Upper lobe of left lung (tissue), 6 donors: Measurements from ENCODE around the gene ANO10. TPM values are rescaled to one million over a fixed set of nuclear protein-coding genes. Genes with fewer than 3 reads are reported as not detected.
"Not testable (repeated sequence)": the region's sequence is repeated elsewhere in the genome, so short reads cannot be mapped to it uniquely, and the experiment has no call there.

Experiments used
- ATAC-seq, 2 donors: fragments of 200-7000 bp; cut with Tn5 transposase; one replicate each; pipeline ENCODE4 v1.9.1; 2022; ENCODE audit warnings: mild to moderate bottlenecking in 2 of 2, moderate library complexity in 2 of 2; ENCODE audit not compliant: low FRiP score in 2 of 2
- DNase-seq, 2 donors: peaks; one replicate each; pipeline ENCODE4 v3.0.0-alpha.2; 2019 to 2020
- H3K27ac ChIP-seq, 4 donors: fragments of 200-600 bp; sonication (generic); one replicate each; pipeline ENCODE4 v1.5.1; 2016 to 2019
- H3K27me3 ChIP-seq, 4 donors: fragments of 200-600 bp; sonication (generic); one replicate each; pipeline ENCODE4 v1.5.1; 2017 to 2019
- H3K36me3 ChIP-seq, 4 donors: fragments of 200-600 bp; sonication (generic); one replicate each; pipeline ENCODE4 v1.5.1; 2016 to 2019
- H3K4me1 ChIP-seq, 4 donors: fragments of 200-600 bp; sonication (generic); one replicate each; pipeline ENCODE4 v1.5.1; 2018 to 2019
- H3K4me3 ChIP-seq, 4 donors: fragments of 200-600 bp; sonication (generic); one replicate each; pipeline ENCODE4 v1.5.1; 2017 to 2019; ENCODE audit warnings: mild to moderate bottlenecking in 2 of 4, moderate library complexity in 1 of 4
- H3K9me3 ChIP-seq, 4 donors: fragments of 200-600 bp; sonication (generic); one replicate each; pipeline ENCODE4 v1.5.1; 2018 to 2019
- CTCF ChIP-seq, 6 experiments: fragments of 450-650 bp in 4 of 6; fragments of 200-600 bp in 2 of 6; sonication (generic) in 2 of 6; IDR thresholded peaks; one replicate each; pipeline ENCODE4 v1.5.1; 2016 to 2019; ENCODE audit warnings: antibody characterized with exemption in 6 of 6
- EP300 ChIP-seq, 4 donors: sonication (generic); formaldehyde crosslinking; IDR thresholded peaks; one replicate each; pipeline ENCODE4 v1.5.1; 2017; ENCODE audit warnings: antibody characterized with exemption in 4 of 4, control low read depth in 2 of 4
- POLR2A ChIP-seq, 4 donors: fragments of 450-650 bp; IDR thresholded peaks; one replicate each; pipeline ENCODE4 v1.5.1; 2016 to 2017; ENCODE audit warnings: antibody characterized with exemption in 4 of 4, mild to moderate bottlenecking in 2 of 4
- POLR2AphosphoS5 ChIP-seq, 2 donors: sonication (generic); formaldehyde crosslinking; IDR thresholded peaks; one replicate each; pipeline ENCODE4 v1.5.1; 2017; ENCODE audit warnings: antibody characterized with exemption in 2 of 2
- WGBS, 2 donors: methylation state at CpG; one replicate each; pipeline ENCODE4 v1.1.5; 2017 to 2018; 5-methylcytosine and 5-hydroxymethylcytosine counted together
- total RNA-seq, 6 donors: library from RNA; depleted of rRNA in 4 of 6; stranded (reverse); fragments of >200 nt in 4 of 6; gene quantifications; one replicate each; pipeline versions ENCODE4 v1.1.0 to v1.2.1, GENCODE V29; 2016 to 2021
- donor health status: DM: no; HTN: no; CAD: no; lungs with moderate emphysema.
- donor health status: DM: no; HTN: yes; CAD: no; lungs with severe emphysema.

The ANO10 gene
- total RNA-seq, 6 donors from 2014 or later: 12.9 to 27.2 (median 18.3) TPM

- no peak for TF ChIP-seq EP300 (IDR thresholded peaks at IDR 0.05)
- TF ChIP-seq CTCF (IDR thresholded peaks at IDR 0.05): no peak
- WGBS, 2 donors: 90 to 92% methylated on average over 2 of the region's 2 CpGs
- Histone ChIP-seq H3K9me3 (no peaks in the 10 kb centered on the region), H3K27me3 (no peaks in the 10 kb centered on the region), H3K4me3 (no peak overlapping the region), H3K36me3 (peaks cover 0 to 4% (median 0%) of the 10 kb centered on the region in 4 donors), H3K4me1 (no peaks in the 10 kb centered on the region), H3K27ac (no peak overlapping the region)
- ATAC-seq (no peak), DNase-seq (no peak)
These were observed 160.5 kb downstream of the ANO10 start for GRCh38 chr3:43461345-43461744.

GRCh38 chr3:43457038-43457437 lies 164.8 kb downstream of the ANO10 start:
- not testable (repeated sequence) for H3K4me1 ChIP-seq, H3K4me3 ChIP-seq, H3K36me3 ChIP-seq, ATAC-seq, H3K9me3 ChIP-seq, H3K27ac ChIP-seq, DNase-seq, H3K27me3 ChIP-seq
- 23 to 33% methylated on average over 1 of the region's 1 CpG for WGBS, 2 donors

DNA sequence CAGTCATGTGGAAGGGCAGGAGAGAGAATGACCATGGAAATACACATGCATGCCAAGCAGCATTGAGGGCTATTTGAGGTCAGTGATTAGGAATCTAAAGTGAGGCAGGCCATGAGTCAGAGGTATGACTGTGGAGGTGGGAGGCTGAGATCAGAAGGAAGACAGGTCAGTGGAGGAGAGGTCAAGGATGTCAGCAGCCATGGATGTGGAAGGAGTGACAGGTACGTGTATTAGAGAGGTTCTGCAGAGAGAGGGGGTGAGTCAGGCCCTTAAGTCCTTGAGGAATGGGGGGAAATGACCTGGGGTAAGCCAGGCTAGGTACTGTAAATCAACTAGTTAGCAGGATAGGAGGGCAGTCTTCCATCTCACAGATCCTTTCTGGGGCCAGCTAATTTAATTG lies 166.6 kb downstream of the ANO10 start:
- TF ChIP-seq EP300 (IDR thresholded peaks at IDR 0.05) (no peak), CTCF (IDR thresholded peaks at IDR 0.05) (no peak), POLR2AphosphoS5 (IDR thresholded peaks at IDR 0.05) (no peak), POLR2A (IDR thresholded peaks at IDR 0.05) (no peak)
- no peaks in the 10 kb centered on the region for H3K9me3 ChIP-seq
- no peaks in the 10 kb centered on the region for H3K27me3 ChIP-seq
- no peaks in the 10 kb centered on the region for H3K36me3 ChIP-seq
- ATAC-seq (peak; percentile 36 to 61), DNase-seq (no peak)
- 71 to 78% methylated on average over 1 of the region's 1 CpG for WGBS, 2 donors
- H3K27ac ChIP-seq: no peak overlapping the region
- H3K4me1 ChIP-seq: no peaks in the 10 kb centered on the region
- no peak overlapping the region for H3K4me3 ChIP-seq

DNA sequence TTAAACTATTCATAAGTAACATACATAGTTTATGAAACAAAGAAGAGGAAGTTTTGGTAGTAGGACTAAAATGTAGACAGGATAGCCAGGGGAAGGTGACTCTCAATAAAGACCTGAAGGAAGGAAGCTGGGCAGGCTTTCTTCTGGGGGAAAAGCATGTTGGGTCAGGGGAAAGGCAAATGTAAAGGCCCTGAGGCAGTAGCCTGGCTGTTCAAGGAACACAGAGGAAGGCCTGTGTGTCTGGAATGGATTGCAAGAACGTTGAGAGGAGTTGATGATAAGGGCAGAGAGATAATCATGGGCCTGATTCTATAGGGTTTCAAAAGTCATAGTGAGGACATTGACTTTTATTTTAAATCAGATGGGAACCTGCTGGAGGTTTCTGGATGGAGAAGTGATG lies 167.8 kb downstream of the ANO10 start:
- H3K36me3 ChIP-seq: no peaks in the 10 kb centered on the region
- WGBS, 2 donors: 81 to 89% methylated on average over 1 of the region's 1 CpG
- no peaks in the 10 kb centered on the region for H3K27me3 ChIP-seq
- ATAC-seq (no peak), DNase-seq (no peak)
- TF ChIP-seq POLR2AphosphoS5 (IDR thresholded peaks at IDR 0.05) (no peak), CTCF (IDR thresholded peaks at IDR 0.05) (no peak), POLR2A (IDR thresholded peaks at IDR 0.05) (no peak), EP300 (IDR thresholded peaks at IDR 0.05) (no peak)
- H3K9me3 ChIP-seq: no peaks in the 10 kb centered on the region
- no peak overlapping the region for H3K4me3 ChIP-seq
- H3K27ac ChIP-seq: no peak overlapping the region
- no peaks in the 10 kb centered on the region for H3K4me1 ChIP-seq

DNA sequence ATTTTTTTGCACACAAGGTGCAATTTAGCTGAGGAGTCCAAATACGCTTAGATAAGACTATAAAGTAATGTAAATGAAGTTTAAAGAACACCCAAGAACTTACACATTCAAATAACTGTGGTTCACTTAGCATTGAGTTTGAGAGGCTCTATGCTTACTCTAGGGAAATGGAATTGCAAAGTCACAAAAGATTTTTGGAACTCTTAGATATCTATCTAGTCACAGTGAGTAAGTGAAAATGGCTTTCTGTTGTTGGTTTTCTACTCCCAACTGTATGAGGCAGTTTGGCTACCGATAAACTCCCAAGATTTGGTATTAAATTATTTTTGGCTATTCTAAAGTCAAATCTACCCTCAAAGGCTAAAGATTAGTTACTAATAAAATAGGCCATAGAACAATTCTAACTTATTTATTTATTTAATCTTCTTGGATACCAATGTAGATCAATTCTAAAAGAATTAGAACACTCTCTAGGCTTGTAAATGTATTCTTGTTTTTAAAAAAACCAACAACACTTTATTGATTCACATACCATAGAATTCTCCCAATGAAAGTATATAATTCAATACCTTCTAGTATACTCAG lies 170.0 kb downstream of the ANO10 start:
- no peaks in the 10 kb centered on the region for H3K36me3 ChIP-seq
- no peak for ATAC-seq
- no peak for DNase-seq
- TF ChIP-seq CTCF (IDR thresholded peaks at IDR 0.05) (no peak), EP300 (IDR thresholded peaks at IDR 0.05) (no peak), POLR2A (IDR thresholded peaks at IDR 0.05) (no peak), POLR2AphosphoS5 (IDR thresholded peaks at IDR 0.05) (no peak)
- H3K9me3 ChIP-seq: no peaks in the 10 kb centered on the region
- no peak overlapping the region for H3K4me3 ChIP-seq
- H3K4me1 ChIP-seq: no peaks in the 10 kb centered on the region
- no peak overlapping the region for H3K27ac ChIP-seq
- H3K27me3 ChIP-seq: no peaks in the 10 kb centered on the region
- WGBS, 2 donors: 90 to 91% methylated on average over 2 of the region's 2 CpGs
